ENCODE results near the gene MINDY4. TPM values are rescaled to one million over a fixed set of nuclear protein-coding genes. Genes with fewer than 3 reads are reported as not detected.
A peak's percentile ranks its signal among the peaks of the same experiment; 100 is the strongest.

The MINDY4 gene
- total and polyA plus RNA-seq, 8 donors: 1.6 to 22.8 (median 6.4) TPM; not detected in 1

DNA sequence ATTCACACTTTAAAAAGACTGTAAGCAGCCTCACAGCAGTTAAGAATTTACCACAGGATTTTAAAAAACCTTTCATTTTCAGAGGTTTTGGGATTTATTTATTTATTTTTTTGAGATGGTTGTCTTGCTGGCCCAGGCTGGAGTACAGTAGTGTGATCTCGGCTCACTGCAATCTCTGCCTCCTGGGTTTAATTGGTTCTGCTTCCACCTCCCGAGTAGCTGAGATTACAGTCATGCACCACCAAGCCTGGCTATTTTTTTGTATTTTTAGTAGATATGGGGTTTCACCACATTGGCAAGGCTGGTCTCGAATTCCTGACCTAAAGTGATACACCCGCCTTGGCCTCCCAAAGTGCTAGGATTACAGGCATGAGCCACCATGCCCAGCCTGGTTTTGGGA is 19.1 kb downstream of the MINDY4 start:
- H3K36me3 ChIP-seq: peaks cover 4 to 47% (median 36%) of the 10 kb centered on the region in 4 donors
- no peak for DNase-seq
- peaks cover 0 to 4% (median 2%) of the 10 kb centered on the region in 4 donors for H3K4me1 ChIP-seq
- H3K4me3 ChIP-seq: no peak overlapping the region
- no peaks in the 10 kb centered on the region for H3K9me3 ChIP-seq
- no peaks in the 10 kb centered on the region for H3K27me3 ChIP-seq
- intact Hi-C loops (cut with DNase I; ENCODE audit: low total_unique reads): no loop called here
- H3K27ac ChIP-seq: peak overlapping the region in 1 of 5 donors; percentile 24
- 90 to 95% (median 92%) methylated on average over 4 of the region's 4 CpGs for WGBS, 5 donors
- TF ChIP-seq POLR2AphosphoS5 (IDR thresholded peaks at IDR 0.05) (no peak), EP300 (IDR thresholded peaks at IDR 0.05) (no peak), POLR2A (IDR thresholded peaks at IDR 0.05) (no peak), CTCF (IDR thresholded peaks at IDR 0.05) (no peak)

DNA sequence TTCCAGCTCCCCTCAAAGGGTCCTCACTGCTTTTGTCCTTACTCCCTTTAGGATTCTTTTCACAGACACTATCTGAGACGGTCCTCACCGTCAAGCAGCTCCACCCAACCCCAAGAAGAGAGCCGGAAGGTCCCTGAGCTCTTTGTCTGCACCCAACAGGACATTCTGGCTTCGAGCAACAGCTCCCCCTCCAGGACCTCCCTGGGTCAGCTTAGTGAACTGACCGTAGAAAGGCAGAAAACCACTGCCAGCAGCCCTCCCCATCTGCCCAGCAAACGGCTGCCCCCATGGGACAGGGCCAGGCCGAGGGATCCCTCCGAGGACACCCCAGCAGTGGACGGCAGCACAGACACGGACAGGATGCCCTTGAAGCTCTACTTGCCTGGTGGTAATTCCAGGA is 19.9 kb downstream of the MINDY4 start:
- H3K27ac ChIP-seq: no peak overlapping the region
- no peaks in the 10 kb centered on the region for H3K9me3 ChIP-seq
- no peak for DNase-seq
- TF ChIP-seq POLR2A (IDR thresholded peaks at IDR 0.05): no peak
- TF ChIP-seq EP300 (IDR thresholded peaks at IDR 0.05): no peak
- peaks cover 4 to 40% (median 28%) of the 10 kb centered on the region in 4 donors for H3K36me3 ChIP-seq
- peaks cover 0 to 12% (median 8%) of the 10 kb centered on the region in 4 donors for H3K4me1 ChIP-seq
- no peak overlapping the region for H3K4me3 ChIP-seq
- WGBS, 5 donors: 76 to 86% (median 80%) methylated on average over 8 to 10 of the region's 10 CpGs
- no peaks in the 10 kb centered on the region for H3K27me3 ChIP-seq
- intact Hi-C loops (cut with DNase I; ENCODE audit: low total_unique reads): no loop called here

GRCh38 chr7:30795161-30795948 is 24.1 kb downstream of the MINDY4 start:
- H3K4me3 ChIP-seq: no peak overlapping the region
- no peaks in the 10 kb centered on the region for H3K27me3 ChIP-seq
- H3K4me1 ChIP-seq: peaks cover 0 to 42% (median 31%) of the 10 kb centered on the region in 4 donors
- H3K9me3 ChIP-seq: no peaks in the 10 kb centered on the region
- intact Hi-C loops (cut with DNase I; ENCODE audit: low total_unique reads): no loop called here
- H3K36me3 ChIP-seq: peaks cover 4 to 26% (median 21%) of the 10 kb centered on the region in 4 donors
- 58 to 67% (median 59%) methylated on average over 2 of the region's 2 CpGs for WGBS, 5 donors
- H3K27ac ChIP-seq: peak overlapping the region in 2 of 5 donors; percentile 50 to 67
- TF ChIP-seq POLR2AphosphoS5 (IDR thresholded peaks at IDR 0.05) (no peak), POLR2A (IDR thresholded peaks at IDR 0.05) (no peak), EP300 (IDR thresholded peaks at IDR 0.05) (no peak), CTCF (IDR thresholded peaks at IDR 0.05) (no peak)
- DNase-seq: peak in 1 of 2 donors; percentile 68

GRCh38 chr7:30796105-30796869 is 25.1 kb downstream of the MINDY4 start:
- peak in 1 of 2 donors; percentile 77 for DNase-seq
- TF ChIP-seq POLR2AphosphoS5 (IDR thresholded peaks at IDR 0.05): no peak
- no peak for TF ChIP-seq CTCF (IDR thresholded peaks at IDR 0.05)
- no peak for TF ChIP-seq EP300 (IDR thresholded peaks at IDR 0.05)
- no peak for TF ChIP-seq POLR2A (IDR thresholded peaks at IDR 0.05)
- peaks cover 0 to 51% (median 36%) of the 10 kb centered on the region in 4 donors for H3K4me1 ChIP-seq
- H3K9me3 ChIP-seq: no peaks in the 10 kb centered on the region
- H3K36me3 ChIP-seq: peaks cover 4 to 19% (median 14%) of the 10 kb centered on the region in 4 donors
- intact Hi-C loops (cut with DNase I; ENCODE audit: low total_unique reads): no loop called here
- H3K27ac ChIP-seq: peak overlapping the region in 3 of 5 donors; percentile 22 to 67 (median 50)
- 24 to 61% (median 49%) methylated on average over 1 of the region's 1 CpG for WGBS, 5 donors
- no peaks in the 10 kb centered on the region for H3K27me3 ChIP-seq
- no peak overlapping the region for H3K4me3 ChIP-seq
